H1 (cell line): ENCODE data around the gene SMYD3.

Source experiments
- CBX8 ChIP-seq: fragments of 300-800, 300-1000 bp; sonication (generic); IDR thresholded peaks from 2 replicates; pipeline ENCODE4 v1.7.1; 2016; ENCODE audit warnings: low read depth, low read length, borderline replicate concordance
- CHD2 ChIP-seq: IDR thresholded peaks from 2 replicates; pipeline ENCODE4 v1.6.1; 2012; ENCODE audit warnings: low read length, improper control_type of control experiment
- CTCF ChIP-seq, 3 experiments: IDR thresholded peaks; 1 replicate in 2 of 3; 2 replicates in 1 of 3; pipeline versions ENCODE4 v1.5.1 to v1.6.1; 2011; ENCODE audit warnings: low read length in 3 of 3, mild to moderate bottlenecking in 3 of 3, inconsistent platforms in 2 of 3, low read depth in 1 of 3, moderate library complexity in 1 of 3; ENCODE audit not compliant: insufficient read depth in 1 of 3; ENCODE audit errors: control extremely low read depth in 1 of 3
- E2F6 ChIP-seq: IDR thresholded peaks from 2 replicates; pipeline ENCODE4 v1.6.1; 2012; ENCODE audit warnings: inconsistent platforms
- EGR1 ChIP-seq: IDR thresholded peaks from 2 replicates; pipeline ENCODE4 v1.6.1; 2011; ENCODE audit warnings: low read depth, low read length, borderline replicate concordance
- POLR2A ChIP-seq, 2 experiments: IDR thresholded peaks; 1 replicate in 1 of 2; 2 replicates in 1 of 2; pipeline ENCODE4 v1.6.1; 2011; ENCODE audit warnings: low read depth in 2 of 2, low read length in 2 of 2, mild to moderate bottlenecking in 2 of 2; ENCODE audit errors: control extremely low read depth in 1 of 2
- RAD21 ChIP-seq, 2 experiments: IDR thresholded peaks in 1 of 2; conservative IDR thresholded peaks in 1 of 2; 2 replicates each; pipeline ENCODE4 v1.6.1; 2011; ENCODE audit warnings: low read depth in 2 of 2, low read length in 2 of 2, improper control_type of control experiment in 1 of 2, inconsistent platforms in 1 of 2, mild to moderate bottlenecking in 1 of 2, moderate library complexity in 1 of 2
- ZNF274 ChIP-seq: IDR thresholded peaks from 2 replicates; pipeline ENCODE4 v1.7.0; 2012; ENCODE audit warnings: low read length, borderline replicate concordance; ENCODE audit errors: extremely low read depth

GRCh38 chr1:246081856-246082668, 425.0 kb downstream of the SMYD3 start:
- no peak for TF ChIP-seq CTCF (IDR thresholded peaks at IDR 0.05; ENCODE audit: control extremely low read depth in 1 of 3, insufficient read depth in 1 of 3, low read depth in 1 of 3, low read length in 3 of 3)
- TF ChIP-seq POLR2A (IDR thresholded peaks at IDR 0.05; ENCODE audit: control extremely low read depth in 1 of 2, low read depth in 2 of 2, low read length in 2 of 2) = no peak
- no peak for TF ChIP-seq E2F6
- TF ChIP-seq EGR1 = no peak
- no peak for TF ChIP-seq CBX8
- TF ChIP-seq ZNF274 = no peak
- TF ChIP-seq CHD2 = no peak
- TF ChIP-seq RAD21 (IDR thresholded peaks at IDR 0.05 in 1 of 2, conservative IDR thresholded peaks at IDR 0.05 in 1 of 2; ENCODE audit: low read depth in 2 of 2, low read length in 2 of 2) = no peak
